ENCODE measurements around the gene LEMD1. TPM values are rescaled to one million over a fixed set of nuclear protein-coding genes. Genes with fewer than 3 reads are reported as not detected.
"Not testable (repeated sequence)": the region's sequence is repeated elsewhere in the genome, so short reads cannot be mapped to it uniquely, and the experiment has no call there.

LEMD1 gene
- polyA plus RNA-seq, 1 donor = not detected

DNA sequence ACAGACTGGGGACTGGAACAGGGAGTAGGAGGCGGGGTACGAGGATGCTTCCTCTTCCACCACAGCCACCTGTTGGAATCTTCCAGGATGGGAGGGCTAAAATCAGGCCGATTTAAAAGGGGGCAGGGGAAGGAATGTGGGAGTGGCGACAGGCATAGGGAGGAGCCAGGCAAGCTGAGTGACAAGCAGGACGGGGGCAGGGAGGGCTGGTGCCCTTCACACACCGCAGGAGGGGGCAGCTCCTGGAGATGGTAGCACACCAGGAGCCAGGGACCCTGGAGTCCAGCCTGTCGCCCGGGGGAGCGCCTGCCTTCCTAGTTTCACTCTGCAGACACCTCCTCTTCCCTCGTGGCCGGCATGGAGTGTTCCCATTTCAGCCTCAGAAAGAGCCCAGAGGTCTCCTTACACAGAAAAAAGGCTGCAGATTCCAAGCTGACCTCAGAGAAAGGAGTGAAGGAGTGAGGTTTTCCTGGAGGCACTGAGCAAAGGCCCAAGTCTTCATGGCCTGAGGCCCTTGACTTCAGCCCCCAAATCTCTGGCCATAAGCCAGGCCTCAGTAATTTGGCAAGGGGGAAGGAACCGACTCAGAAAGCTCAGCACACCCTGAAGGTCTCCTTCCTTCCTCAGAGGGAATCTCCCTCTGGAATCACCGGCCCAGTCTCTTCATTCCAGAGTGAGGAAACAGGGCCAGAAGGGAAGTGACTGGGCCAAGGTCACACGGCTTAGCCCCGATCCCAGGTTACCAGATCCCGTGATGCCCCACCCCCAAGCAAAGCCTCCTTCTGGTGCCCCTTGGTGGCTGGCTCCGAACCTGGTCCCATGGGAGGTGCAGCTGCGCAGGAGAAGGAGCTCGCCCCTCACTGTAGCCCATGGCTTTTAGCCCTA, 25.8 kb upstream of the LEMD1 start:
- DNase-seq (ENCODE audit: low read depth) = no peak

DNA sequence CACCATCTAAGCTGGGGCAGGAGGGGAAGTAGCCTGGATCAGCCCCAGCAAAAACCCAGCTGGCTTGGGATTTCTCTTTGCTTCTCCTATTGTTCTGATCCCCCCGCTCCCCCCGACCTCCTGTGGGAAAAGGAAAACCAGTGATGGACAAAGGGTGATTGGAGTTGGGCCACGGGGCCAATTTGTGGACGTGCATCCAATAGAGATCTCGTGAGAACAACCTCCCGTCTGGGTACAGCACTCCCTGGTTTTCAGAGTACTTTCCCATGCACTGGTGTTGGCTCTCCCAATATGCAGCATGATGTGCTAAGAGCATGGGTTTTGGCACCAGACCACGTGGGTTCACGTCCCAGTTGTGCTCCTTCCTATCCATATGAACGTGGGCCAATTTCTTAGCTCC, 25.0 kb upstream of the LEMD1 start:
- DNase-seq (ENCODE audit: low read depth) = no peak

DNA sequence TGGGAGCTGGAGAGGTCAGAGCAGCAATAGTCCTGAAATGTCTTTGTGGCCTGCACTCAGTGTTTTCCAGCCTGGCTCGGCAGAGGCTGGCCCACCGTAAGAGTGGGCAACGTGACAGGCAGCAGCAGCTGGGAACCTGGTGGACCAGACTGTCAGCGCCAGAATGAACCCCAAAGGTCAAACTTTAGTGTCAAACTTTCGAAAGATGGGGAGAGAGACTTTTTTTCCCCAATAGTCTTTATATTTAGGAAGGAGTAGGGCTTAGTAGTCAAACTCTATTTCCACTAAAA, 23.7 kb upstream of the LEMD1 start:
- DNase-seq (ENCODE audit: low read depth) = no peak

DNA sequence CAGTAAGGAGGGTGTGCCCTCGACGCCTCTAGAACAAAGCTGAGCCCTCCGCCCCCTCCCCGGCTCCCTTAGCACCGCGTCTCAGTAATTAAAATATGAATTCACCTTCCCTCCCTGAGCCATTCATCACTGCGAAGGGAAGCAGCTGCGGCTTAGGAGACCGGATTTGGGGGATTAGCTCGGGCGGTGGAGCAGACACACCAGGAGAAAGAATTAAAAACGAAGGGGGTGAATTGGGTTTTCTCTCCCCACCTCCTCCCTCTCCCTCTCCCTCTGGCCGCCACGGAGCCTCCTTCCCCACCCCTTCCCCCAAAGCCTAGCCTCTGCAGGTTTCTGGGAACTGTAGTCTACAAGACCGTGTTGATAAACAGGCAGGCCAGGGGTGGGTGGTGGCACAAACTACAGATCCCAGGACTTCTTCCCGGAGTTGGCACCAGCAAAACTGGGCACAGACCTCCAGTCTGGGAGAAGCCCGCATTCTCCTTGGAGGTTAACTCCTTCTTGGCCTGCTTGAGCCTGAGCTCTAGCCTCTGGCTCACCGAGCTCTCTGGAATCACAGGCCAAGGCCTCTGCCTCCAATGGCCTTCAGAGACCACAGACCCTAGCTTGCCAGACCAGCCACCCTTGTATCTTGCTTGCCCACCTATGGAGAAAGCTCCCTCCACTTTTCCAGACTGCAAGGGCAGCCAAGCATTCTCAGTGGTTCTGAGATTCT, 23.2 kb upstream of the LEMD1 start:
- DNase-seq (ENCODE audit: low read depth) = no peak

DNA sequence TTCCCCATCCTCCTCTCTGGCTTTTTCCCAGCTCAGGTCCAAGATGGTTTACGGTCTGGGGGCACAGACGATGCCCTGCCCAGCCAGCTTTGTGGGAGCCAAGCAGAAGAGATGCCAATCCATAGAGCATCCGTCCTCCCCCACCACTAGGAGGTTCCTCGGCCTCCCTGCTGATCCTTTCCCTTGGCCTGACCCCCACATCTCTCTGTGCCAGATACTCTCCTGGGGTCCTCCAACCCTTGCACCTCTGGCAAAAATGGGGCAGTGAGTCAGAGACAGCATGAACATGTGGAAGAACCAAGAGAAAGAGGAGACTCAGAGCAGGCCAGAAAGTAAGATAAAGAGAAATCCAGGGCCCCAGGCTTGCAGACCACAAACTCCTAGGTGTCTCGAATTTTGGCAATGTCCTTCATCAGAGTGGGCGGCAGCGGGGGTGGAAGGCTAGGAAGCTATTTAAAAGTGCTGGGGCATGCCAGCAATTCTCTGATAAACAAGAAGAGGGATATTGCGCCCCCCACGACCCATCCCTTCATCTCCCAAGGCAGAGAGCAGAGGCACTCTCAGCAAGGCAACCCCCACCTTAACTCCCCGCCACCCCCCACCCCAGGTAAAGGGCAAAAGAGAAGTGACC, 22.6 kb upstream of the LEMD1 start:
- no peak for DNase-seq (ENCODE audit: low read depth)

DNA sequence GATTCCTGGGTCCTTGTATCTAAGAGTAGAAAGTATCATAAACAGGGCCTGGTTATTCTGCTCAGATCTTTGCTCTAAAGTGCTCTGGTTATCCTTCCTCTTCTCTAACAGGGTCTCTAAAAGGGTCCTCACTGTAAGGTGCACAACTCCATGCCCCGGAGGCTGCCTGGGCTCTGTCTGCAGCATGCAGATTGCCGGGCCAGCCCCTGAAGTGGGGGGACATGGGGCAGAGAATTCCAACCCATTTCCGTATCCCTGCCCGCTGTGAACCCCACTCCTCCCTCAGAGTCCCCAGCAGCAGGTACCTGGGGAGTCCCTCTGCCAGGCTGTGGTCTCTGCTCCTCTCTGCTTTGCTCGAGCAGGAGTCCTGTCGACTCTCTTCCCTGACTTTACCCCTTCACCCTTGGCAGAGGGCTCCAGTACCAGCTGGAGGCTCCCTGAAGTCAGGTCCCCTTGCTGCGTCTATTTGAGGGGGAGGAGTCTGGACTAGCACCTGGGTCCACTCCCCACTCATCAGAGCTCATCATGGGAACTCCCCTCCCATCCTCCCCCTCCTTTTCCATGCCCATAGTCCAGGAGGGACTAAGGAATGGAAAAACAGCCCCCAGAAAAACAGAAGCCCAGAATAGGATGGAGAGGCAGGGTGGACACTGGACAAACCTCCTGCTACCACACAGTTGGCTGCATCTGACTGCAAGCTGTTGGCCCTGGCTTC, 21.9 kb upstream of the LEMD1 start:
- no peak for DNase-seq (ENCODE audit: low read depth)

DNA sequence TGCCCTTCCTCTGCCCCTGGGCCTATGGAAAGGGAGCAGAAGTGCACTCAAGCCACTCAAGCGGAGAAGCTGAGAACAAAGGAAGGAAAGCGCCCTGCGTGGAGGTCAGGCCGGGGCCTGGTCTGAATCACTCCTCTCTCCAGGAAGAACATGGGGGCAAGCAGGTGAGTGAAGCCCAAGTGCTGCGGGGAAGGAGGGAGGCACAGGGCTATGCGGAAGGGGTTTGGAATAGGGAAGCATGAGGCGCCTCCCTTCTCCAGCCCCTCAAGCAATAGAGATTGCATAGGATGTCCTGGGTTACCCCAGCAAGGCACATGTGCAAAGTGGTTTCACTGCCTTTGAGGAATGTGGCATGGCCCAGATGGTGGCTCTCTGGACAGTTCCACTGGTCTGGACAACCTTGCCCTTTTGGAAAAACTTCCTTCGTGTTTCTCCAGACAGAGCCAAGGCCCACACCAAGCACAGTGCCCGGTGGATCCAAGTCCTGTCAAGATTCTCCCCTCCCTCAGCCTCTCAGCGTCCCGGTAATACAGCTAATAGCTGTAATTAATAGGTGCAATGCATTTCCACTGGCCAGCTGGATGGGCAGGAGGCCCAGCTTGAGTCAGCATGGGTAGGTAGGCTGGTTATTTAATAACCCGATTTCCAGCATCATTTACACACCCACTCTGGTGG, 20.3 kb upstream of the LEMD1 start:
- DNase-seq (ENCODE audit: low read depth) = no peak

DNA sequence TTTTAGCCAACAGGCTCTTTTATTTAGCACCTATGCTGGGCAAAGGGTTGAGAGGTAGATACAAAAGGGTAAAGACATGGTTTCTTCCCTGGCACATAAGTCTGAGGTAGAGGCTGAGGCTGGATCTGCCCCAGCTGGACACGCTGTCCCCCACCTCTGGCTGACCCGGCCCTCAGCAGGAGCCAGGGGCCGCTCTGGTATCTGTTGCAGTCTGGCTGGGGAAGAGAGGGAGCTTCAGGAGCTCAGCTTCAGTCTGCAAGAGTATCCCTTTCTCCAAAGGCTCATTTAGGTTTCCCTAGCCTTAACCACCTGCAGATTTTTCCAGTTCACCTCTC, 19.8 kb upstream of the LEMD1 start:
- no peak for DNase-seq (ENCODE audit: low read depth)

DNA sequence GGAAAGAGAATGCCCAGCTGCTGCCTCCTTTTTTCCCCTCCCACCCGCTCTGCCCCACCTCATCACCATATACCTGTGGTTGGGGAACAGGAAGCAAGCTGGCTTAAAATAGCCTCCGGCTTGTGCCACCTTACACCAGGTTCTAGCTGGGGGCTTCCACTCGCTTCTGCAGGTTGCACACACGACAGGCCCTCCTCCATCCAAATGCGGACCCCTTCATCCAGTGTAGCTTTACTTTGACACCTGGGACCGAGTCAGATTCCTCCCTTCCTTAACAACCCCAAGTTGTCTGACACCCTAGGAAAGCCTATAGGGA, 19.4 kb upstream of the LEMD1 start:
- DNase-seq (ENCODE audit: low read depth) = no peak

DNA sequence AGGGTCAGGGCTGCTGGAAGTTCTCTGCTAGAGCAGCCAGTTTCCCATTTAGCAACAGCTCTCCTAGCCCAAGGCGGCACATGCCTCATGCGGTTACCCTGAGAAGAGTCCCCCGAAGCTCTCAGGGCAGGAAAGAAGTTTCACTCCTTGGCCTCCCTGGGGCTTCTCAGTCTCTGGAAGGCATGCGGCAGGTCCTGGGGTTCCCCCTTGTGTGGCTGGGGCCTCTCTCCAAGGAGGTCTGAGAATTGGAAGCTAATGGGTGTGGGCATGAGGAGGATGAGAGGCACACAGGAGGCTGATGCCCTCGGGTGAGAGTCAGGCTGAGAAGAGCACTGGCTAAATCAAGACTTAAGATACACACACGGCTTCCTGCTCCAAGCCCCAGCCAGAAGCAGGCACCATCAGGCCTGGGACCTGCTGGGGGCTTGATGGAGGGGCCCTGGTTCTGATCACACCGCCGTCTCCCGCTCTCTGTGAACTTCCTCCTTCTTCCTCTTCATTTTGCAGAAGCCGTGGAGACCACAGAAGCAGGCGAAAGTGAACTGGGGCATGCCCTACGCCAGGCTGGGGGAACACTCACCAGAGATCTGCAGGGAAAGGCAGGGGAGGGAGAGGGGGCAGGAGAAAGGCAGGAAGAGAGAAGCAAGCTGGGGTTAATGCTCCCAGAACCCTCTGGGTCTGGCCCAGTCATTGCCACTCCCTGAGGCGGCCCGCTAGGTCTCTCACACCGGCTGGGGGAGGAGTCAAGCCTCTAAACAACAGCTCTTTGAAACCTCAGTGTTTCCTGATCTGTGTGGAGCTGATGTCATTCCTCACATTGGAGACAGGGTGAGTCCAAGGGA, 18.8 kb upstream of the LEMD1 start:
- no peak for DNase-seq (ENCODE audit: low read depth)

DNA sequence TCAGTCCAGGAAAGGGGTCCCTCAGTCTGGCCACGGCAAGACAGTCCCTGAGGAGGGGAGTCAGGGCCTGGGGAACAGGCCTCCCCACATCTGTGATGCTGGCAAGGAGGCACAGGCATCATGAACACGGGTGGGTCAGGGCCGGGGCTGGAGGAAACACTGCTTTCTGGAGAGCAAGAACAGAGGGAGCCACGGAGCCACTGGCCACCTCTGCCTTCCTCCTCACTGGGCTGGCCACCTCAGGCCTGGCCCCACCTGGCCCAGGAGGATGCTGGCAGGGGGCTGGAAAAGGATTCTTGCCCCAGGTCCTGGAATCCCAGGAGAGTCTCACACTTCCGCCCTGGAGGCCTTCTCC, 18.2 kb upstream of the LEMD1 start:
- no peak for DNase-seq (ENCODE audit: low read depth)

DNA sequence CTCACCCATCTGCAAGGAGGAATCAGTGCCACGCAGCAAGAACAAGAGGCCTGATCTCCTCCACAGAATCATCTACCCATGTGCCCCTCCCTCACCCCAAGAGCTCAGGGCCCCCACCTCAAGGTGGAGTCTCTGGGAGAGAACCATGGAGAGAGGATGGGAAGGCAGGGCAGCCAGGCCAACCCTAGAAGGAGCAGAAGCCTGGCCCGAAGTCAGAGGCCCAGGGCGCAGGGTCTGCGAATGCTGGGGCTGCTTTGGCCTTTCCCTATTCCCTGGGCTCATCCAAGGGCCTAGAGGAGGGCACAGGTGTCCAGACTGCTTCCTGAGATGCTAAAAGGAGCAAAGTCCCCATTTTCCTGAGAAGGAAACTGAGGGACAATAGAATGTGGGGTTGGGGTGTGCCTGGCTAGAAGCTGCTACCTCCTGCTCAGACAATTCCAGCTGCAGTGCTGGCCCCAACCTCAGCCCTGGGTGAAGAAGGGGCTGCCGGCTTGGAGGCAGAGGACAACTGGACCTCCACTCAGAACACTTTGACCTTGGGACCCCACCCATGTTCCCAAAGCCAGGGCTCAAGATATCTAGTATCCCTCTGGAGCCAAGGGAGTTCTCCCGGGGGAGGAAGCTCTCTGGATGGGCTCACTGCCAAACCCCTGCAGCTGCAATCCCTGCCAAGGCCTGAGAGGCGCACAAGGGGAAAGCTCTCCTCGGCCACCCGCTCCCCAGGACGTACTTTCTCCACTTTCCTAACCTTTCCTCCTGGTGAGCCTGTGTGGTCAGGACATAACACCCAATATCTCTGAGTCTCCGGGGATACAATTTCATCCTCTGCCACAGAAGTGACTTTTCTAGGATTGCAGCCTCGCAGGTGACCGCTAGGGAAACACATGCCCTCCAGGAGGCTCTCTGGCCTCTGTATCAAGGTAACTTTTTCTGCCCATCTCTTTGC, 16.6 kb upstream of the LEMD1 start:
- DNase-seq (ENCODE audit: low read depth) = no peak

DNA sequence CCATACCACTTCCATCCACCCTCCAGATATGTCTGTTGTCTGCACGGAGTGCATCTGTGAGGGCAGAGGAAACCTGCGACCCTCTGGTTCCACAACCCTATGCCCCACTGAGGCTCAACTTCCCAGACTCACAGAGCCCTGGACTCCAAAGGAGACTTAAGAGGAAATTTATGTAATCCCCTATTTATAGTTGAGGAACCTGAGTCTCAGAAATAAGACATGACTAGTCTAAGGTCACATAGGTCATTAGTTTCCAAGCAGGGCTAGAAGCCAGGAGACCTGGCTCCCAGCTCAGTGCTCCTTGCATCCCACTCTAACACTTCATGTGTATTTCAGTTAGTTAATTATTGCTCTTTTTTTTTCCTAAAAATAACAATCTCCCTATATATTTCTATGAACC, 15.7 kb upstream of the LEMD1 start:
- no peak for DNase-seq (ENCODE audit: low read depth)

DNA sequence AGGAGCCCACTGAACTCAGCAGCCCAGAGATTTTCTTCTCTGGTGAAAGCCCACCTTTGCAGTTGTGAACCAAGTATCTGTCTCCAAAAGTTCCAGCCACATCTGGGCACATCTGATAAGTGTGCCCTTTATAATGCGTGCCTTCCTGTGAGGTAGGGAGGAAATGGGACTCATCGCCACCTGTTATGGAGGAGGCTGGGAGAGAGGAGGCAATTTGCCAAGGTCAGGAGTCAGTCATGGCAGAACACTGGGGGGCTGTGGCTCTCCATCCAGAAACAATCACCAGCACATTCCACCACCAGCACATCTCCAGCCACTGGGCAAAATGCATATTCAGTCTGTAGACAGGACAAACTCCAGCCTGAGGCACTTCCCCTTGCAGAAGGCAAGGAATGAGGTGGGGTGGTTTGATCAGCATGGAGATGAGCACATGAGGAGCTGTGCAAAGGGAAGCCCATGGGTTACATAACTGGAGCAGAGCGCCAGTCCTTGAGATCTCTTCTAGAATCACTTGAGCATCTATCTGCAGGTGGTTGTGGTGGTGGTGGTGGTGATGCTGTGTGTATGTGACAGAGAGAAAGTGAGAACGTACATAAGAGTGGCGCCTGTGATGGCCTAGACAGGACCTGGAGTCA, 15.0 kb upstream of the LEMD1 start:
- no peak for DNase-seq (ENCODE audit: low read depth)

DNA sequence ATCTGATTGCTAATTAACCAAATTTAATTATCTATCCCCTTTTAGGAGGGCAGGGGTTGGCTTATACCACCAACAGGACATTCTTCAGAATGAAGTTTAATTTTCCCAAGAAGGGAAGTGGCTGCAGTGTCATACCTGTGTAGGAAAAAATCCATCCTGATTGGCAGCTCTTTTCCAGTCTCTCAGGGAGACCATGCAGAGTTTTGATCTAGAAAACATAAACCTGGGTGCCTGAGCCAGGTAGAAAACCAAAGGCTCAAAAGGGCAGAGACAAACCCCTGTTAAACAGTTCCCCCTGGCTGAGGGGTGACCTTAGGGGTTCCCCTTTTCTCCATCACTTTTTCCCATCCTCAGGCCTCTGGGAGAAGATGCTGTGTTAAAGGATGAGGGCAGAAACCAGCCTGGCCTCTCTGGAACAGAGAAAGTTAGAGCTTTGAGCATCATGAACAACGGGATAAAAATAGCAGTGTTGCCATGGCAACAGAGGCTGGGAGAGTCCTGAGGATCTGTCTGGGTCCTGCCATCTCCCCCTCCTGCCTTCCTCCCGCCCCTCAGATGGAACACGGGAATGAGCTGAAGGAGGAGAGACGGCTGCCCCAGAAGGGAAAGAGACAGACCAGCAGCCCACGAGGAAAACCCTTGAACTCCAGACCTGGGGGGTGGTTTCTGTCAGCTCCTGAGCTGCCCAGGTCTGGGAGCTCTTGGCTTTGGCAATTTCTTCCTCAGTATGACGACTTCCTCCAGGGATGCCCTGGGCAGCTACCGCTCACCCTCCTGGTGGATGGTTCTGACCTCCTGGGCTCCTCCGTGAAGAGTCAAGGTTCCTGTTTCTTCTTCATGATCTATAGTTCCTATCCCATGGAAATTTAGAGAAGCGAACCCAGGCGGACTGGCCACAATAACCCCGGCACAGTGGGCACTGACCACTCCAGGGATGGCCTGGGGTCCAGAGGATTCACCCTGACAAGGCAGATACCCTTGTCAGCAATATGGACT, 14.0 kb upstream of the LEMD1 start:
- DNase-seq (ENCODE audit: low read depth) = no peak

DNA sequence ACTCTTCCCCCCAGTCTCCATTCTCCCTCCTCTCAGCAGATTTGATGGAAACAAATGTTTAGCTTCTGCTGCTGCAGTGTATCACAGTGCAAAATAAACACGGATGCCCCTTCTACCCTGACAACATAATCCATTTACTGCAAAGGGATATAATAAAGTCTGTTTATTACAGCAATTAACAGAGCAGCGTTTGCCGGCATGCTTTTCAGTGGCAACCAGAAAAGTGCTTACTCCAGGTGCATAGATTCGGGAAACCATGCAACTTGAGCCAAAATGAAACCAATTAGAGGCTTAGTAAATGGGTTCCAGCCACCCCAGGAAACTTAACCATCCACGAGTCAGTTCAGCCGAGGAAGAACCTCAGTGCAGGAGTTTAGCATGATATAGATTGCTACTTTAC, 12.9 kb upstream of the LEMD1 start:
- DNase-seq (ENCODE audit: low read depth) = no peak

DNA sequence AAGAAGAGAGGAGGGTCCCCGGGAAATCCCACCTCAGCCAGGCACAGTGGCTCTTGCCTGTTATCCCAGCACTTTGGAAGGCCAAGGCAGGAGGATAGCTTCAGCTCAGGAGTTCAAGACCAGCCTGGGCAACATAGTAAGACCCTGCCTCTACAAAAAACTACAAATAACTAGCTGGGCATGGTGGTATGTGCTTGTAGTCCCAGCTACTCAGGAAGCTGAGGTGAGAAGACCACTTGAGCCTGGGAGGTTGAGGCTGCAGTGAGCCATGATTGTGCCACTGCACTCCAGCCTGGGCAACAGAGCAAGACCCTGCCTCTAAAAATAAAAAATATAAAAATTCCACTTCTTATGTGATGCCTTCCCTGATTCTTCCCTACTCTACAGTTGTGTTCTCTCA, 10.8 kb upstream of the LEMD1 start:
- DNase-seq (ENCODE audit: low read depth) = not testable (repeated sequence)

DNA sequence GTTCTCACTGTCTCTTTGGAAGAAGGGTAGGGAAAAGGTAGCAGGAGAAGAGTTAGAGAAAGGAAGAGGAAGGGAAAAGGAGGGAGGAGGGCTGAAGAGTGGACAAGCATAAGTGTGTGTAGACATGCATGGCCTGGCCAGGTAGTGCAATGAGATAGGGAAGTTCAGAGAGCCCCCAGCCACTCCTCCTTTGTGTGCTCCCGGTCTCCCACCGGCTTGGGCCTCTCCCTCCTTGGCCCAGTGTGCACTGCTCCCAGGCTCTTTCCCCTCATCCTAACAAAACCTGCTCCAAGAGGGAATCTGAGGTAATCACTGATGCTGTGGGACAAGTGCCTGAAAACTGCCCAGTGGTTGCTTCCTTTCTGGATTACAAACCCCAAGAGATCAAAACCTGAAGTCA, 10.3 kb upstream of the LEMD1 start:
- DNase-seq (ENCODE audit: low read depth) = no peak

Data from forelimb muscle (tissue), 1 donor.